Trophoblast cell (in vitro differentiated cells and primary cell): ENCODE results near the gene RNF113B.
A peak's percentile ranks its signal among the peaks of the same experiment; 100 is the strongest.

ENCODE experiments used
- DNase-seq, 2 donors: peaks; one replicate each; pipeline ENCODE4 v3.0.0-alpha.2; 2016
- H2AFZ ChIP-seq: 2 replicates; pipeline ENCODE4 v1.6.1; 2013; ENCODE audit warnings: low read length, moderate library complexity, mild to moderate bottlenecking; ENCODE audit not compliant: insufficient read depth, poor library complexity
- H2AK5ac ChIP-seq: 2 replicates; pipeline ENCODE4 v1.6.1; 2013; ENCODE audit warnings: mild to moderate bottlenecking, low read length
- H2BK120ac ChIP-seq: 2 replicates; pipeline ENCODE4 v1.6.1; 2013; ENCODE audit warnings: low read length, mild to moderate bottlenecking, moderate library complexity; ENCODE audit not compliant: insufficient read depth, poor library complexity
- H2BK12ac ChIP-seq: 2 replicates; pipeline ENCODE4 v1.6.1; 2013; ENCODE audit warnings: mild to moderate bottlenecking, low read length, moderate library complexity
- H2BK5ac ChIP-seq: 2 replicates; pipeline ENCODE4 v1.6.1; 2013; ENCODE audit warnings: low read length, low read depth, moderate library complexity, mild to moderate bottlenecking; ENCODE audit not compliant: poor library complexity
- H3K14ac ChIP-seq: 2 replicates; pipeline ENCODE4 v1.6.1; 2013; ENCODE audit warnings: mild to moderate bottlenecking, low read length
- H3K18ac ChIP-seq: 2 replicates; pipeline ENCODE4 v1.6.1; 2013; ENCODE audit warnings: mild to moderate bottlenecking, low read length
- H3K23ac ChIP-seq: 2 replicates; pipeline ENCODE4 v1.6.1; 2013; ENCODE audit warnings: low read length
- H3K27ac ChIP-seq: 2 replicates; pipeline ENCODE4 v1.5.1; 2013; ENCODE audit warnings: low read depth, mild to moderate bottlenecking, inconsistent platforms, low read length, moderate library complexity
- H3K27me3 ChIP-seq: 2 replicates; pipeline ENCODE4 v1.6.1; 2013; ENCODE audit warnings: inconsistent platforms, mild to moderate bottlenecking, low read length, moderate library complexity; ENCODE audit not compliant: insufficient read depth
- H3K36me3 ChIP-seq, 2 experiments: 1 replicate in 1 of 2; 2 replicates in 1 of 2; pipeline ENCODE4 v1.6.1; 2013; ENCODE audit warnings: low read length in 2 of 2, mild to moderate bottlenecking in 2 of 2, moderate library complexity in 1 of 2; ENCODE audit not compliant: insufficient read depth in 2 of 2, control insufficient read depth in 1 of 2
- H3K4ac ChIP-seq: 2 replicates; pipeline ENCODE4 v1.6.1; 2013; ENCODE audit warnings: low read depth, mild to moderate bottlenecking, low read length, moderate library complexity
- H3K4me1 ChIP-seq, 2 experiments: 1 replicate in 1 of 2; 2 replicates in 1 of 2; pipeline ENCODE4 v1.6.1; 2013; ENCODE audit warnings: low read length in 2 of 2, mild to moderate bottlenecking in 2 of 2, moderate library complexity in 1 of 2; ENCODE audit not compliant: insufficient read depth in 2 of 2, control insufficient read depth in 1 of 2
- H3K4me2 ChIP-seq: 2 replicates; pipeline ENCODE4 v1.6.1; 2013; ENCODE audit warnings: inconsistent platforms, mild to moderate bottlenecking, low read length, moderate library complexity
- H3K4me3 ChIP-seq: 2 replicates; pipeline ENCODE4 v1.5.1; 2013; ENCODE audit warnings: mild to moderate bottlenecking, low read depth, low read length, inconsistent platforms
- H3K79me1 ChIP-seq: one replicate; pipeline ENCODE4 v1.6.1; 2013; ENCODE audit warnings: low read length
- H3K79me2 ChIP-seq: 2 replicates; pipeline ENCODE4 v1.6.1; 2013; ENCODE audit warnings: low read length, mild to moderate bottlenecking; ENCODE audit not compliant: control insufficient read depth, insufficient read depth, poor library complexity
- H3K9ac ChIP-seq: 2 replicates; pipeline ENCODE4 v1.6.1; 2013; ENCODE audit warnings: mild to moderate bottlenecking, low read length
- H3K9me3 ChIP-seq: 2 replicates; pipeline ENCODE4 v1.6.1; 2013; ENCODE audit warnings: low read depth, mild to moderate bottlenecking, control low read depth, inconsistent platforms, low read length; ENCODE audit not compliant: insufficient read depth
- H4K12ac ChIP-seq: 2 replicates; pipeline ENCODE4 v1.6.1; 2013; ENCODE audit warnings: low read depth, mild to moderate bottlenecking, low read length, moderate library complexity
- H4K8ac ChIP-seq: 2 replicates; pipeline ENCODE4 v1.6.1; 2013; ENCODE audit warnings: low read depth, mild to moderate bottlenecking, low read length, moderate library complexity
- H4K91ac ChIP-seq: one replicate; pipeline ENCODE4 v1.6.1; 2013; ENCODE audit warnings: low read depth, mild to moderate bottlenecking, low read length, moderate library complexity
- WGBS: extraction: QIAGEN DNeasy Blood & Tissue Kit; methylation state at CpG from one replicate; pipeline ENCODE4 v1.1.7; 2013; ENCODE audit warnings: missing lambda C conversion rate; ENCODE audit not compliant: insufficient read length, insufficient coverage; ENCODE audit errors: extremely low coverage; 5-methylcytosine and 5-hydroxymethylcytosine counted together

RNF113B gene

DNA sequence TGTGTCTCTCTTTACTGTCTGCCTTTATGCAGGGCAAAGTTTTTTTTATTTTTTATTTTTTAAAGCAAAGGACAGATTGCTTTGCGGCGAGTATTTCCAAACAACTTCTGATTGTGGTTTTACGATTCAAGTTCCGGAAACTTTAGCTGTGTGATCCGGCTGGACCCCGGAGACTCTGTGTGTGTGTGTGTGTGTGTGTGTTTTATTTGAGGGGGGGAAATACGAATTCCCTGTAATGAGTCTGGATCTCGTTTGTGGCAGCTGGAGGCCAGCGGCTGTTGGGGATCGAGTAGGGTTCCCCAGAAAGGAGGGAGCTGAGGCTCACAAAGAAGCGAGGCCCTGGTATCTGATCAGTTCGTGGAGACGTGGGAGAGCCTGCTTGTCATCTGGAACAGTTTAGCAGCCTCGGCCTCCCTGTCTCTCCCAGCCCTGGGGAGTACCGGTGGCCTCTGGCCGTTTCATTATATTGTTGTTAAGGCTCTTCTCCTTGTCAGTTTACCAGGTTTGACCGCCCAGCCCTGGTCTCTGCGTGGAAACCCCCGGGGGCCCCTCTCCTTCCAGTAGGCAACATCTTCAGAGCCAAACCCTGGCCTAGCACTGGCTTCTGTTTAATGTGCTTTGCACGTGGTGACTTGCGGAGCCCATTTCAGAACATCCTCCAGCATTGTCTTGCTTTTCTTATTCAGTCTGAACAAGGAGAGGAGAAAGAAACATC lies 32.9 kb downstream of the RNF113B start:
- Histone ChIP-seq H3K27ac (peak overlapping the region; percentile 63), H3K4me1 (peaks cover 2 to 13% of the 10 kb centered on the region in 2 experiments), H3K4ac (peak overlapping the region; percentile 68), H2BK120ac (peak overlapping the region; percentile 87), H3K36me3 (no peaks in the 10 kb centered on the region), H3K9me3 (no peaks in the 10 kb centered on the region), H3K23ac (no peak overlapping the region), H3K79me1 (peaks cover 10% of the 10 kb centered on the region), H3K18ac (peak overlapping the region; percentile 88), H3K79me2 (peaks cover 11% of the 10 kb centered on the region), H4K91ac (peak overlapping the region; percentile 89), H2BK5ac (peak overlapping the region; percentile 18), H3K4me3 (peak overlapping the region; percentile 87), H3K9ac (peak overlapping the region; percentile 85), H2BK12ac (no peak overlapping the region), H4K8ac (peak overlapping the region; percentile 91), H2AK5ac (no peak overlapping the region), H2AFZ (peak overlapping the region; percentile 75), H4K12ac (no peak overlapping the region), H3K14ac (peak overlapping the region; percentile 90), H3K27me3 (no peaks in the 10 kb centered on the region), H3K4me2 (peak overlapping the region; percentile 99)
- no CpG with 5 or more reads among the region's 21 CpGs for WGBS
- DNase-seq, result no peak

DNA sequence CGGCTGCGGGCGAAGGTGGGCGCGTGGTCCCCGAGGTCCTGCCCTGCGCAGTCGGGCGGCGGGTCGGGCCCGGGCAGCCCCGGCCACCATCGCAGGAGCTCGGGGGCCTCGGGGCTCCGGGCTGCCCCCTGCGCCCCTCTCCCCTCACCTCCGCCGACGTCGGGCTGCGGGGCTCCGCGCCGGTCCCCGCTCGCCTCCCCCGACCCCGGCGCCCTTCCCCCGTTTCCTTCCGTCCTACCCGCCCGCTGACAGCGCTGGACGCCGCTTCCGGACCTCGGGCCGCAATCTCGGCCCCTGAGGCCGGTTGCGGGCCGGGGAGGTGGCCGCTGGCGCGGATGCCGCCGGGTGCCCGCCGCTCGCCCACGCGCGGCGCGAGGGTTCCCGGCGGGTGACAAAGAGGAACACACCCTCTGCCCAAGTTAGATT lies 33.5 kb downstream of the RNF113B start:
- peak overlapping the region; percentile 90 for H3K14ac ChIP-seq
- peaks cover 11% of the 10 kb centered on the region for H3K79me2 ChIP-seq
- H3K23ac ChIP-seq, result no peak overlapping the region
- peak overlapping the region; percentile 88 for H3K18ac ChIP-seq
- H2BK5ac ChIP-seq, result peak overlapping the region; percentile 18
- DNase-seq, result peak; percentile 11 to 52
- peak overlapping the region; percentile 87 for H2BK120ac ChIP-seq
- H3K4me1 ChIP-seq, result peaks cover 2 to 13% of the 10 kb centered on the region in 2 experiments
- WGBS, result no CpG with 5 or more reads among the region's 60 CpGs
- peak overlapping the region; percentile 75 for H2AFZ ChIP-seq
- H4K8ac ChIP-seq, result peak overlapping the region; percentile 91
- H3K4ac ChIP-seq, result peak overlapping the region; percentile 87
- peak overlapping the region; percentile 85 for H3K9ac ChIP-seq
- H3K27ac ChIP-seq, result peak overlapping the region; percentile 63
- H2BK12ac ChIP-seq, result peak overlapping the region; percentile 38
- peak overlapping the region; percentile 87 for H3K4me3 ChIP-seq
- peak overlapping the region; percentile 99 for H3K4me2 ChIP-seq
- H3K36me3 ChIP-seq, result no peaks in the 10 kb centered on the region
- no peak overlapping the region for H2AK5ac ChIP-seq
- peak overlapping the region; percentile 89 for H4K91ac ChIP-seq
- H3K27me3 ChIP-seq, result no peaks in the 10 kb centered on the region
- H4K12ac ChIP-seq, result peak overlapping the region; percentile 91
- H3K9me3 ChIP-seq, result no peaks in the 10 kb centered on the region
- H3K79me1 ChIP-seq, result peaks cover 10% of the 10 kb centered on the region

DNA sequence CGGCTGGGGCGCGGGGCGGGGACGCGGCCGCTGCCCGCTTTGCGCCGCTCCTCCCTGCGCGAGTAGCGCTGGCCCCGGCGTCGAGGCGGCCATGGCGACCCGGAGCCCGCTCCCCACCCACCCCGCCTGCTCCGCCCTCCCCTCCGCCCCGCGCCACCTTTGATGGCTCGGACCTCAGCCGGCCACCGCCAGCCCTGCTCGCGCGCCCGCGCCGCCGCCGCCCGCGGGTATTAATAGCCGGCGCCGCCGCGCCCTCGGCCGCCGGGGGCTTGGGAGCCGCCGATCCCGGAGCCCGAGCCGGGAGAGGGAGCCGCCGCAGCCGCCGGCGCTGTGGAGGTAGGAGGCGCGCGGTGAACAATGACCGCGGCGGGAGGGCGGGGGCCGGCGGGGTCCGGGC lies 33.9 kb downstream of the RNF113B start:
- peak overlapping the region; percentile 56 for H2AFZ ChIP-seq
- peak overlapping the region; percentile 91 for H4K12ac ChIP-seq
- H3K4ac ChIP-seq, result peak overlapping the region; percentile 87
- H3K23ac ChIP-seq, result no peak overlapping the region
- H3K9me3 ChIP-seq, result no peaks in the 10 kb centered on the region
- peak overlapping the region; percentile 18 for H2BK5ac ChIP-seq
- peak overlapping the region; percentile 89 for H4K91ac ChIP-seq
- H2BK120ac ChIP-seq, result peak overlapping the region; percentile 87
- H3K4me1 ChIP-seq, result peaks cover 2 to 13% of the 10 kb centered on the region in 2 experiments
- DNase-seq, result no peak
- H3K36me3 ChIP-seq, result no peaks in the 10 kb centered on the region
- peaks cover 11% of the 10 kb centered on the region for H3K79me2 ChIP-seq
- H3K9ac ChIP-seq, result peak overlapping the region; percentile 85
- peak overlapping the region; percentile 99 for H3K4me2 ChIP-seq
- peaks cover 10% of the 10 kb centered on the region for H3K79me1 ChIP-seq
- H2AK5ac ChIP-seq, result no peak overlapping the region
- peak overlapping the region; percentile 87 for H3K4me3 ChIP-seq
- no peaks in the 10 kb centered on the region for H3K27me3 ChIP-seq
- H3K14ac ChIP-seq, result peak overlapping the region; percentile 90
- H4K8ac ChIP-seq, result peak overlapping the region; percentile 91
- peak overlapping the region; percentile 88 for H3K18ac ChIP-seq
- no CpG with 5 or more reads among the region's 66 CpGs for WGBS
- no peak overlapping the region for H2BK12ac ChIP-seq
- H3K27ac ChIP-seq, result peak overlapping the region; percentile 63

DNA sequence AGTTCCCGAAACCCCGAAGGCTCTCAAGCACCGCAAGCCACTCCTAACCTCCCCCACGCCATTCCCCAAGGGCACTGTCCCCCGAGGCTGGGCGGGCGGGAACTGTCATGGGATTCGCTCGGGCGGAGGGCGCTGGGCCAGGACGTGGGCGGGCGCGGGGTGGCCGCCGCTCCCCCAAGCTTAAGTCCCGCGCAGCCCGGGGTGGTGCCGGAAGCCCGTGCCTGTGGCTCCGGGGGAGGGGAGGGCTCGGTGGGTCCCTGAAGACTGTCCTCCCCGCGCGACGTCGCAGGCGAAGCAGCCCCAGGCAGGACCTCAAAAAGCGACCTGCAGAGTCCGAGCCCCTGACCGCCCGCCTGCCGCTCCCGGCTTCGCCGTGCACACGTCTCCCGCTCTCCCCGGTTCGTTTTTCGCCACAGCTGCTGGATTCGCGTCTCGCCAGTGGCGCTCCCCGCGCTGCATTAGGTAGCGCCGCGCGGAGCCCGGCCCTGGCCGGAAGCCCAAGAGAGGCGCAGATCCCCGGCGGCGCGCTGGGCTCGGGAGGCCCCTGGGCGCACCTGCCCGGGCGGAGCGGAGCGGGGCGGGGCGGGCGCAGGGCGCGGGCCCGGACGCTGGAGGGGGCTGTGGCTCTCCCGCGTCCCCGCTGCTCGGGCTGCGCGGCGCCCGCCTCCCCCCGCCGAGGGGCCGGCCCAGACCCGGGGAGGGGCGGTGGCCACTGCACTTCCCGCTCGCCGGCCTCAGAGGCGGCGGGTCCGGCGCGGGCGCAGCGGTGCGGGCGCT lies 34.5 kb downstream of the RNF113B start, which contains the start of gene FARP1:
TSS of gene FARP1 (plus strand) at position 715 of the 777 bp plus-strand sequence. CDS start 70,149 bp downstream, outside the sequence.
- Histone ChIP-seq H3K14ac (peak within 1 kb of the TSS; percentile 90), H3K36me3 (no peaks in the 10 kb centered on the region), H3K9me3 (no peaks in the 10 kb centered on the region), H4K8ac (peak within 1 kb of the TSS; percentile 91), H2AK5ac (no peak within 1 kb of the TSS), H3K4me1 (peaks cover 2 to 13% of the 10 kb centered on the region in 2 experiments), H2BK12ac (peak within 1 kb of the TSS; percentile 38), H3K4ac (peak within 1 kb of the TSS; percentile 87), H2BK120ac (peak within 1 kb of the TSS; percentile 87), H2BK5ac (peak within 1 kb of the TSS; percentile 18), H3K9ac (peak within 1 kb of the TSS; percentile 85), H3K4me3 (peak within 1 kb of the TSS; percentile 87), H3K23ac (no peak within 1 kb of the TSS), H2AFZ (peak within 1 kb of the TSS; percentile 75), H3K79me2 (peaks cover 11% of the 10 kb centered on the region), H3K79me1 (peaks cover 10% of the 10 kb centered on the region), H3K27ac (peak within 1 kb of the TSS; percentile 63), H3K18ac (peak within 1 kb of the TSS; percentile 88), H4K91ac (peak within 1 kb of the TSS; percentile 89), H4K12ac (peak within 1 kb of the TSS; percentile 91), H3K27me3 (no peaks in the 10 kb centered on the region), H3K4me2 (peak within 1 kb of the TSS; percentile 99)
- DNase-seq, result peak; percentile 78 to 89
- WGBS, result no CpG with 5 or more reads among the region's 98 CpGs
